ENCODE results near the gene TMEM132C.
"Not testable (repeated sequence)": the region's sequence is repeated elsewhere in the genome, so short reads cannot be mapped to it uniquely, and the experiment has no call there.

The TMEM132C gene

DNA sequence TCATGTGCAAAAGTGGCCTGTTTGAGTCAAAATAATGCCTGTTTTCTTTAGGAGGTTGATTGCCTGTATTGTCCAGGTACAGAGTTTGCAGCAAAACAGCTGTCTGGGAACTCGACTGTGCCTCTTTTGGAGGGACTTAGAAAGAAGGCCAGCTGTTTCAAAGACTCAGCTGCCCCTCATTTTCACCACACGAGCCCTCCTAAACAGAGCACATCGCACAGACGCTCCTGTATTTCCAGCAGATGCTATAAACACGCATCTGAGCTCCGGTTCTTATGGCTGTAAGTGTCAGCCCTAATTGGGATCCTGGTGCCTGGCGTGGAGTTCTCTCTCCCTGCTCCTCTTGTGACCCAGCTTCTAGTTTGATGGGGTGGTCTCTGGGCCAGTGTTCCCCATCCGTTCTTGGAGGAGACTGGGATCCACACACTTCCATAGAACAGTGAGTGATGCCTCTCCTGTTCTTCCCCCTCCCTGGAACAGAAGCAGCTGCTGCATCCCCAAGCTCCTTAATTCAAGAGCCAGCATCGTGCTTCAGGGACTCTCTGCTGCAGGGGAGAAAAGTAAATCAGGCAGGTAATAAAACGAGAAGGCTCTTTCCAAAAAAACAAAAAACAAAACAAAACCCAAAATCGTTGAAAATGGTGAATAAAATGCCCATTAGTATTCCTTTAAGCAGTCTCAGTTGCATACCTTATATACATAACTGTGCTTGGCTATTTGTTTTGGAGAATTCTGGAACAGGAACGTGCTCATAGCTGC is 287.8 kb downstream of the TMEM132C start:
- DNase-seq (ENCODE audit: low spot score): no peak

DNA sequence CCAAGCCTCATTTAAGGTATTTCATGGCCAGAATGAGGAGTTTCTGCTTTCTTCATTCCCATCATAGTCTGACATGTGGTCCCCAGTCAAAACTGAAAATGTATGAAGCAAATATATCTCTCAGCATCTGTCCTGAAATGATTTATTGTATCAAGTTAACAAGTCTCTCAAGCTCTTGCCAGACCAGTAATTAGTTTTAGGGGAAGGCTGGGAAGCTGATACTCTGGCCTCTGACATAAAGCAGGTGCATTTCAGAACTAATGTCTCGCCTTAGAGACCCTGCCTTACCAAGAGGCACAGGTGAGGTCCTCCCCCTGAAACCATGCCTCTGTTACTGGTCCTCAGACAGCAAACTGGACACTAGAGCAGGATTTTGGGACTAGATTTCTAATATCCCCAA is 290.3 kb downstream of the TMEM132C start:
- DNase-seq (ENCODE audit: low spot score): no peak

- no peak for DNase-seq (ENCODE audit: low spot score)
Measured at GRCh38 chr12:128564956-128565355, 298.0 kb downstream of the TMEM132C start.

GRCh38 chr12:128567730-128568129 is 300.8 kb downstream of the TMEM132C start:
- no peak for DNase-seq (ENCODE audit: low spot score)

- no peak for DNase-seq (ENCODE audit: low spot score)
Measured at GRCh38 chr12:128570191-128571065, 303.5 kb downstream of the TMEM132C start.

DNA sequence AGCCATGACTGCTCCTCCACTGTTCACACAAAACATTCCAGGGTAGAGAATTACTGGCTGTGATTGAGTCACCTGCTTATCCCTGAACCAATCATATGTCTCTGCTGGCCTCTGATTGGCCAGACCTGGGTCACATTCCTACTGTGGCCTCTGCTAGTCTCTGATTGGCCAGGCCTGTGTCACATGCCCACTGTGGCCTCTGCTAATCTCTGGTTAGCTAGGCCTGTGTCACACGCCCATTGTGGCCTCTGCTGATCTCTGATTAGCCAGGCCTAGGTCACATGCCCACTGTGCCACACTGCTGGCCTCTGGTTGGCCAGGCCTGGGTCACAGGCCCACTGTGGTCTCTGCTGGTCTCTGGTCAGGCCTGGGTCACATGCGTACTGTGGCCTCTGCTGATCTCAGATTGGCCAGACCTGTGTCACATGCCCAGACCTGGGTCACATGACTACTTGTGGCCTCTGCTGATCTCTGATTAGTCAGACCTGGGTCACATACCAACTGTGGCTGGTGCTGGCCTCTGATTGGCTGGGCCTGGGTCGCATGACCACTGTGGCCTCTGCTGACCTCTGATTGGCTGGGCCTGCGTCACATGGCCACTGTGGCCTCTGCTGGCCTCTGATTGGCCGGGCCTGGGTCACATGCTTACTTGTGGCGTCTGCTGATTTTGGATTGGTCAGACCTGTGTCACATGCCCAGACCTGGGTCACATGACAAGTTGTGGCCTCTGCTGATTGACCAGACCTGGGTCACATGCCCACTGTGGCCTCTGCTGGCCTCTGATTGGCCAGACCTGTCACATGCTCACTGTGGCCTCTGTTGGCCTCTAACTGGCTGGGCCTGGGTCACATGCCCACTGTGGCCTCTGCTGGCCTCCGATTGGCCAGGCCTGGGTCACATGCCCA is 305.2 kb downstream of the TMEM132C start:
- no peak for DNase-seq (ENCODE audit: low spot score)

DNA sequence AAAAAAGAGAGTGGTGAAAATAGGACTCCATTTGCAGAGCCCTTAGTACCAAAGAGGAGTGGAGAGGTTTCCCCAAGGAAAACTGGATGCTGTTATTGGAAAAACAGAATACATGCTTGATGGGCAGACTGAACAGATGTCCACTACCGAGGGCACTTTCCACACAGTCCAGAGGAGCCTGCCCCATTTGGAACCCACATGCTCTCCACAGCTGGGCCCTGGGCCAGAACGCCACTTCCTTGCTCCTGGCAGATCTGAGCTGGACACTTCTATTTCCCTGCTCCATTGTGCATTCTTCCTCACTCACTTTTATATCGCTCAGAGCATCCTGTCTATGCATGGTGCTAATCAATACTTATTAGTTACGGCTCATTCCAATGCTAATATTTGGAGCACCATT is 306.9 kb downstream of the TMEM132C start:
- no peak for DNase-seq (ENCODE audit: low spot score)

- no peak for DNase-seq (ENCODE audit: low spot score)
Measured at GRCh38 chr12:128578045-128578444, 311.1 kb downstream of the TMEM132C start.

DNA sequence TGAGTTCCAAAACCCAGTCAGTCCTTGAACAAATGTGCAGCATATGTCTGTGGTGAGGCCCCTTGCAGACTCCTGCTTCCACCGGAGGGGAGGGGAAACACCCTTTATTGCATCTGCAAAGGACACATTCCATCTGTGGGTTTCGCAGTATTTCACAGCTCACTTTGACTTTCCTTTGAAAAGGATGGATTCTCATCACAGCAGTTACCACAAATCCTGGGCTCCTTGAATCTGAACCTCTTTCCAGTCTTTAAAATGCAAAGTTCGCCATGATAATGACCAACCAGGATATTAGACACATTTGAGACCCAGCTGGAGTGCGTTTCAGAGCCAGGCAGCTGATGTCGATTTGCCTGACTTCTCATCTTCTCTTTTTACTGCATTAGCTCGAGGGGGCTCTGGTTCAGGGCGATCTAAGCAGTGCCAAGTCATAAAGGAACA is 314.4 kb downstream of the TMEM132C start:
- no peak for DNase-seq (ENCODE audit: low spot score)

GRCh38 chr12:128583453-128583852 is 316.5 kb downstream of the TMEM132C start:
- no peak for DNase-seq (ENCODE audit: low spot score)

DNA sequence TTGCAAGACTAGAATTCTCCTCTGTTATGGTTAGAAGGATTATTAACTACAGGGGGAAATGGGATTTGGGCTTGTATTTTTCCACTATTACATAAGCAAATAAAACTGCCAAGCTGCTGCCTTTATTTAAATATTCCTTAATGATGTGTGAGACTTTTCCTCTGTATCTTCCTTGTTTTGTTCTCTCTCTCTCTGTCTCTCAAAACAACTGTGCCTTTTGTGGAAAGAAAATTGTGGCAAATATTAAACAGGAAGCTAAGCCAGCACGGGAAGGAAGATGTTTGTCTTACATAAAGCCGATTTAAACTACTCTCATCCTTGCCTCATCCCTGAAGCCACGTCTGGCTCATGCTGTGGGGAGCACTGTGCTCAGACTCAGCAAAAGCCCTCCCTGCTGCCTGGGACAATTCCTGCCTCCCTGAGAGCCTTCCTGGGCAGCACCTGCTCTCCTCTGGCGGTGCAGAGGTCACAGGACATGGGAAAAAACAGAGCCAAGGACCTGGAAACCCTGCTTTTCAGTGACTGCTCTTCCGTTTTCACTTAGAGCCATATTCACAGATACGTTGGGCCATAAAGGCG is 319.6 kb downstream of the TMEM132C start:
- DNase-seq (ENCODE audit: low spot score): no peak

GRCh38 chr12:128587918-128588317 is 320.9 kb downstream of the TMEM132C start:
- no peak for DNase-seq (ENCODE audit: low spot score)

- no peak for DNase-seq (ENCODE audit: low spot score)
Measured at GRCh38 chr12:128592220-128592744, 325.3 kb downstream of the TMEM132C start.

GRCh38 chr12:128594521-128594920 is 327.6 kb downstream of the TMEM132C start:
- DNase-seq (ENCODE audit: low spot score): no peak

DNA sequence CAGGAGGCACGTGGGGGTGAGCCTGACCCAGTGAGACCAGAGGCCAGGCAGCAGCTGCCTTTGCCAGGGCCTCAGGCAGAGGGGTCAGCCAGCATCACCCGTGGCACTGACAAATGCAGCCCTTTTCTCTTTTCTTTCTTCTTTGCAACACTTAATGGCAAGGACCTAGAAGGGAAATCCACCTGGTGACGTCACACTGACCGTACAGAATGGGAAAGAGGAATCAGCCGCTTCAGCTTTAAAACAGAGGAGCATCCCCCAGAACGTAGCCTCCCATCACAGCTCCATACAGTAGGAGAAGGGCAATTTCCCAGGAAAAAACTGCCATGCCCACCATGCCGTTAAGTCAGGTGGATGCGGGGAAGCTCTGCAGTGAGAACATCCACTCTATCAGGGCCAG is 328.6 kb downstream of the TMEM132C start:
- DNase-seq (ENCODE audit: low spot score): no peak

GRCh38 chr12:128600886-128601285 is 333.9 kb downstream of the TMEM132C start:
- DNase-seq (ENCODE audit: low spot score): no peak

GRCh38 chr12:128603573-128604115 is 336.7 kb downstream of the TMEM132C start:
- no peak for DNase-seq (ENCODE audit: low spot score)

- not testable (repeated sequence) for DNase-seq (ENCODE audit: low spot score)
Measured at GRCh38 chr12:128604219-128604618, 337.2 kb downstream of the TMEM132C start.

- no peak for DNase-seq (ENCODE audit: low spot score)
Measured at GRCh38 chr12:128606051-128606450, 339.1 kb downstream of the TMEM132C start.

DNA sequence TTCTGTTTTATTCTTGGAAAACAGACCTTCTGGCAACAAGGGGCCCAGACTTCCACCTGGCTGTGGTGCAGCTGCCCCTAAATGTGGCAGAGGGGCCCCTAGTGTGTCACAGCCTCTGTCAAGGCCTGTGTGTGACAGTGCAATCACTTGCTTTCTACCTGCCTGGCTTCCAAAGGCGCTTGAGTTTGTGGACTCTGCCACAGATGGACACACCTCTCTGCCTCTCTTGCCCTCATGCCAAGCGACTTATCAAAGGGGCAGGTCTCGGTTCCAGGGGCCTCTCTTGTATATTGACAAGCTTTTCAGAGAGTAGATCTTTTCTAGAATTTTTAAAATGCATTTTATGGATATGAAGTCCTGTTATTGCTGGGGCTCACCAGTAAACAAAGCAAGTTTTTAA is 339.6 kb downstream of the TMEM132C start:
- DNase-seq (ENCODE audit: low spot score): no peak

- no peak for DNase-seq (ENCODE audit: low spot score)
Measured at GRCh38 chr12:128606970-128607369, 340.0 kb downstream of the TMEM132C start.
